HL-60/S4 (cell line): ENCODE results near the gene LRRN4.
"Not testable (repeated sequence)": the region's sequence is repeated elsewhere in the genome, so short reads cannot be mapped to it uniquely, and the experiment has no call there.

Source experiments
- in situ Hi-C: fragments of 300-500 bp; cut with MboI; formaldehyde crosslinking; loops from 2 replicates; pipeline ENCODE4 v1.14.3; 2022; ENCODE audit warnings: low sequenced_read_pairs

The LRRN4 gene

GRCh38 chr20:6034134-6034969 is 19.5 kb downstream of the LRRN4 start:
- in situ Hi-C loops, result no loop called here

- in situ Hi-C loops, result not testable (repeated sequence)
These were observed 21.0 kb downstream of the LRRN4 start for GRCh38 chr20:6032907-6033306.

- in situ Hi-C loops, result no loop called here
These were observed 23.3 kb downstream of the LRRN4 start for GRCh38 chr20:6030453-6031080.

GRCh38 chr20:6029538-6029937 is 24.3 kb downstream of the LRRN4 start:
- in situ Hi-C loops, result no loop called here

- in situ Hi-C loops, result no loop called here
These were observed 25.0 kb downstream of the LRRN4 start for GRCh38 chr20:6028818-6029217.

GRCh38 chr20:6026051-6026450 is 27.8 kb downstream of the LRRN4 start:
- in situ Hi-C loops, result no loop called here

GRCh38 chr20:6024768-6025167 is 29.1 kb downstream of the LRRN4 start:
- in situ Hi-C loops, result no loop called here

- in situ Hi-C loops, result no loop called here
These were observed 36.0 kb downstream of the LRRN4 start for GRCh38 chr20:6017880-6018279.

- in situ Hi-C loops, result no loop called here
These were observed 36.4 kb downstream of the LRRN4 start for GRCh38 chr20:6017467-6017866.

- in situ Hi-C loops, result no loop called here
These were observed 38.9 kb downstream of the LRRN4 start for GRCh38 chr20:6014957-6015356.

GRCh38 chr20:6014017-6014416 is 39.8 kb downstream of the LRRN4 start:
- in situ Hi-C loops, result no loop called here

GRCh38 chr20:6012179-6012578 is 41.7 kb downstream of the LRRN4 start:
- in situ Hi-C loops, result no loop called here

GRCh38 chr20:6008254-6008653 is 45.6 kb downstream of the LRRN4 start:
- in situ Hi-C loops, result no loop called here

- in situ Hi-C loops, result no loop called here
These were observed 46.2 kb downstream of the LRRN4 start for GRCh38 chr20:6007529-6008103.

GRCh38 chr20:6007094-6007528 is 46.7 kb downstream of the LRRN4 start:
- in situ Hi-C loops, result no loop called here

GRCh38 chr20:6006603-6006949 is 47.3 kb downstream of the LRRN4 start:
- in situ Hi-C loops, result no loop called here

- in situ Hi-C loops, result no loop called here
These were observed 53.0 kb downstream of the LRRN4 start for GRCh38 chr20:6000871-6001270.

- in situ Hi-C loops, result no loop called here
These were observed 54.1 kb downstream of the LRRN4 start for GRCh38 chr20:5999783-6000182.

GRCh38 chr20:5996765-5997164 is 57.1 kb downstream of the LRRN4 start:
- in situ Hi-C loops, result no loop called here

GRCh38 chr20:5991623-5992441 is 62.0 kb downstream of the LRRN4 start:
- in situ Hi-C loops, result no loop called here

- in situ Hi-C loops, result no loop called here
These were observed 62.9 kb downstream of the LRRN4 start for GRCh38 chr20:5990946-5991345.
